ENCODE results near the gene PFDN6. TPM values are rescaled to one million over a fixed set of nuclear protein-coding genes. Genes with fewer than 3 reads are reported as not detected.

PFDN6 gene
- total and polyA plus RNA-seq, 2 of the 13 experiments (the other 11 are each of a cell fraction or from before 2014, with no cell fraction given): 75.5 to 87.0 TPM

DNA sequence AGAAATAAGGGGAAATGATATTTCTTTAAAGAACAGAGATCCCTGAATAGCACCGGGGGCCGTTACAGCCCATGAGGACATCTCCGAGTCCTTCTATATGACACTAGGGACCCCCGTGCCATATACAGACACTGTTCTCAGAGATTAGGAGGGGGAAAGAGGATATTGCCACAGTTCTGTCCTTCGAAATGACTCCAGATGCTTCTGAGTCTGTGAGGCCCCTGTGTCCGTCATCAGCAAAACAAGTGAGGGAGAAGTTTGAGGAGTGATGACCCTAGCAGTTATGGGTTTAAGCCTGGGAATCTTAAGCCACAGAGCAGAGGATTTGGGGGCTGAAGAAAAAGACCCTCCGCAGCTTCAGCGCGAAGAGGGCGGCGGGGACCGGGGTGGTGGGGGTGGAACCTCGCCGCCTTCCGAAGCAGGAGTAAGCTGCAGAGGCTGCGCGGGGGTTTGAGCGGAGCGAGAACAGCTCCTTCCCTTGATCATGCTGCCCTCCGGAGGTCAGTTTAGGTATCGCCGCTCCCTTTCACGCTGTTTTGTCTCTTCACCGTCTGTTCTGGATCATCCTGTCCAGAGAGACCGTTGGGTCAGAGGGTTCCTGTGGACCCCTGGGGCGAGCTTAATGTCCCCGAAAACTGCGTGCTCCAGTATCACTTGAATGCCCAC lies 41.3 kb upstream of the PFDN6 start (continued):
- TF ChIP-seq, protein P1, sequence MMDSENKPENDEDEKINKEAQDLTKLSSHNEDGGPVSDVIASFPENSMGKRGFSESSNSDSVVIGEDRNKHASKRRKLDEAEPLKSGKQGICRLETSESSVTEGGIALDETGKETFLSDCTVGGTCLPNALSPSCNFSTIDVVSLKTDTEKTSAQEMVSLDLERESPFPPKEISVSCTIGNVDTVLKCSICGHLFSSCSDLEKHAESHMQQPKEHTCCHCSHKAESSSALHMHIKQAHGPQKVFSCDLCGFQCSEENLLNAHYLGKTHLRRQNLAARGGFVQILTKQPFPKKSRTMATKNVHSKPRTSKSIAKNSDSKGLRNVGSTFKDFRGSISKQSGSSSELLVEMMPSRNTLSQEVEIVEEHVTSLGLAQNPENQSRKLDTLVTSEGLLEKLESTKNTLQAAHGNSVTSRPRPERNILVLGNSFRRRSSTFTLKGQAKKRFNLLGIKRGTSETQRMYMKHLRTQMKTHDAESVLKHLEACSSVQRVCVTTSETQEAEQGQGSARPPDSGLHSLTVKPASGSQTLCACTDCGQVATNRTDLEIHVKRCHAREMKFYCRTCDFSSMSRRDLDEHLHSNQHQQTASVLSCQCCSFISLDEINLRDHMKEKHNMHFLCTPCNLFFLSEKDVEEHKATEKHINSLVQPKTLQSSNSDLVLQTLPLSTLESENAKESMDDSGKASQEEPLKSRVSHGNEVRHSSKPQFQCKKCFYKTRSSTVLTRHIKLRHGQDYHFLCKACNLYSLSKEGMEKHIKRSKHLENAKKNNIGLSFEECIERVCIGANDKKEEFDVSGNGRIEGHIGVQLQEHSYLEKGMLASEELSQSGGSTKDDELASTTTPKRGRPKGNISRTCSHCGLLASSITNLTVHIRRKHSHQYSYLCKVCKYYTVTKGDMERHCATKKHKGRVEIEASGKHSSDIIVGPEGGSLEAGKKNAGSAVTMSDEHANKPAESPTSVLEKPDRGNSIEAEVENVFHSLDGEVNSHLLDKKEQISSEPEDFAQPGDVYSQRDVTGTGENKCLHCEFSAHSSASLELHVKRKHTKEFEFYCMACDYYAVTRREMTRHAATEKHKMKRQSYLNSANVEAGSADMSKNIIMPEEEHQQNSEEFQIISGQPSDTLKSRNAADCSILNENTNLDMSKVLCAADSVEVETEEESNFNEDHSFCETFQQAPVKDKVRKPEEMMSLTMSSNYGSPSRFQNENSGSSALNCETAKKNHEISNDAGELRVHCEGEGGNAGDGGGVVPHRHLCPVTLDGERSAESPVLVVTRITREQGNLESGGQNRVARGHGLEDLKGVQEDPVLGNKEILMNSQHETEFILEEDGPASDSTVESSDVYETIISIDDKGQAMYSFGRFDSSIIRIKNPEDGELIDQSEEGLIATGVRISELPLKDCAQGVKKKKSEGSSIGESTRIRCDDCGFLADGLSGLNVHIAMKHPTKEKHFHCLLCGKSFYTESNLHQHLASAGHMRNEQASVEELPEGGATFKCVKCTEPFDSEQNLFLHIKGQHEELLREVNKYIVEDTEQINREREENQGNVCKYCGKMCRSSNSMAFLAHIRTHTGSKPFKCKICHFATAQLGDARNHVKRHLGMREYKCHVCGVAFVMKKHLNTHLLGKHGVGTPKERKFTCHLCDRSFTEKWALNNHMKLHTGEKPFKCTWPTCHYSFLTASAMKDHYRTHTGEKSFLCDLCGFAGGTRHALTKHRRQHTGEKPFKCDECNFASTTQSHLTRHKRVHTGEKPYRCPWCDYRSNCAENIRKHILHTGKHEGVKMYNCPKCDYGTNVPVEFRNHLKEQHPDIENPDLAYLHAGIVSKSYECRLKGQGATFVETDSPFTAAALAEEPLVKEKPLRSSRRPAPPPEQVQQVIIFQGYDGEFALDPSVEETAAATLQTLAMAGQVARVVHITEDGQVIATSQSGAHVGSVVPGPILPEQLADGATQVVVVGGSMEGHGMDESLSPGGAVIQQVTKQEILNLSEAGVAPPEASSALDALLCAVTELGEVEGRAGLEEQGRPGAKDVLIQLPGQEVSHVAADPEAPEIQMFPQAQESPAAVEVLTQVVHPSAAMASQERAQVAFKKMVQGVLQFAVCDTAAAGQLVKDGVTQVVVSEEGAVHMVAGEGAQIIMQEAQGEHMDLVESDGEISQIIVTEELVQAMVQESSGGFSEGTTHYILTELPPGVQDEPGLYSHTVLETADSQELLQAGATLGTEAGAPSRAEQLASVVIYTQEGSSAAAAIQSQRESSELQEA (CRISPR knock-in tag; IDR thresholded peaks at IDR 0.05; ENCODE audit: not compliant biosample characterization): no peak
- peak; percentile 43; the same call in 1 of the 2 replicates for TF ChIP-seq ELF3 (CRISPR knock-in tag; IDR thresholded peaks at IDR 0.05)
- TF ChIP-seq, protein P2, sequence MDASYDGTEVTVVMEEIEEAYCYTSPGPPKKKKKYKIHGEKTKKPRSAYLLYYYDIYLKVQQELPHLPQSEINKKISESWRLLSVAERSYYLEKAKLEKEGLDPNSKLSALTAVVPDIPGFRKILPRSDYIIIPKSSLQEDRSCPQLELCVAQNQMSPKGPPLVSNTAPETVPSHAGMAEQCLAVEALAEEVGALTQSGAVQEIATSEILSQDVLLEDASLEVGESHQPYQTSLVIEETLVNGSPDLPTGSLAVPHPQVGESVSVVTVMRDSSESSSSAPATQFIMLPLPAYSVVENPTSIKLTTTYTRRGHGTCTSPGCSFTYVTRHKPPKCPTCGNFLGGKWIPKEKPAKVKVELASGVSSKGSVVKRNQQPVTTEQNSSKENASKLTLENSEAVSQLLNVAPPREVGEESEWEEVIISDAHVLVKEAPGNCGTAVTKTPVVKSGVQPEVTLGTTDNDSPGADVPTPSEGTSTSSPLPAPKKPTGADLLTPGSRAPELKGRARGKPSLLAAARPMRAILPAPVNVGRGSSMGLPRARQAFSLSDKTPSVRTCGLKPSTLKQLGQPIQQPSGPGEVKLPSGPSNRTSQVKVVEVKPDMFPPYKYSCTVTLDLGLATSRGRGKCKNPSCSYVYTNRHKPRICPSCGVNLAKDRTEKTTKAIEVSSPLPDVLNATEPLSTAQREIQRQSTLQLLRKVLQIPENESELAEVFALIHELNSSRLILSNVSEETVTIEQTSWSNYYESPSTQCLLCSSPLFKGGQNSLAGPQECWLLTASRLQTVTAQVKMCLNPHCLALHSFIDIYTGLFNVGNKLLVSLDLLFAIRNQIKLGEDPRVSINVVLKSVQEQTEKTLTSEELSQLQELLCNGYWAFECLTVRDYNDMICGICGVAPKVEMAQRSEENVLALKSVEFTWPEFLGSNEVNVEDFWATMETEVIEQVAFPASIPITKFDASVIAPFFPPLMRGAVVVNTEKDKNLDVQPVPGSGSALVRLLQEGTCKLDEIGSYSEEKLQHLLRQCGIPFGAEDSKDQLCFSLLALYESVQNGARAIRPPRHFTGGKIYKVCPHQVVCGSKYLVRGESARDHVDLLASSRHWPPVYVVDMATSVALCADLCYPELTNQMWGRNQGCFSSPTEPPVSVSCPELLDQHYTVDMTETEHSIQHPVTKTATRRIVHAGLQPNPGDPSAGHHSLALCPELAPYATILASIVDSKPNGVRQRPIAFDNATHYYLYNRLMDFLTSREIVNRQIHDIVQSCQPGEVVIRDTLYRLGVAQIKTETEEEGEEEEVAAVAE (CRISPR knock-in tag; IDR thresholded peaks at IDR 0.05; ENCODE audit: borderline replicate concordance): no peak
- 0 out of 2 replicates have a peak, but pooled peaks have one; percentile 55 for TF ChIP-seq HOXA5 (CRISPR knock-in tag; IDR thresholded peaks at IDR 0.05)
- no peak for TF ChIP-seq SOX6 (IDR thresholded peaks at IDR 0.05)
- TF ChIP-seq SOX6 (CRISPR knock-in tag; IDR thresholded peaks at IDR 0.05): no peak
- TF ChIP-seq, protein P3, sequence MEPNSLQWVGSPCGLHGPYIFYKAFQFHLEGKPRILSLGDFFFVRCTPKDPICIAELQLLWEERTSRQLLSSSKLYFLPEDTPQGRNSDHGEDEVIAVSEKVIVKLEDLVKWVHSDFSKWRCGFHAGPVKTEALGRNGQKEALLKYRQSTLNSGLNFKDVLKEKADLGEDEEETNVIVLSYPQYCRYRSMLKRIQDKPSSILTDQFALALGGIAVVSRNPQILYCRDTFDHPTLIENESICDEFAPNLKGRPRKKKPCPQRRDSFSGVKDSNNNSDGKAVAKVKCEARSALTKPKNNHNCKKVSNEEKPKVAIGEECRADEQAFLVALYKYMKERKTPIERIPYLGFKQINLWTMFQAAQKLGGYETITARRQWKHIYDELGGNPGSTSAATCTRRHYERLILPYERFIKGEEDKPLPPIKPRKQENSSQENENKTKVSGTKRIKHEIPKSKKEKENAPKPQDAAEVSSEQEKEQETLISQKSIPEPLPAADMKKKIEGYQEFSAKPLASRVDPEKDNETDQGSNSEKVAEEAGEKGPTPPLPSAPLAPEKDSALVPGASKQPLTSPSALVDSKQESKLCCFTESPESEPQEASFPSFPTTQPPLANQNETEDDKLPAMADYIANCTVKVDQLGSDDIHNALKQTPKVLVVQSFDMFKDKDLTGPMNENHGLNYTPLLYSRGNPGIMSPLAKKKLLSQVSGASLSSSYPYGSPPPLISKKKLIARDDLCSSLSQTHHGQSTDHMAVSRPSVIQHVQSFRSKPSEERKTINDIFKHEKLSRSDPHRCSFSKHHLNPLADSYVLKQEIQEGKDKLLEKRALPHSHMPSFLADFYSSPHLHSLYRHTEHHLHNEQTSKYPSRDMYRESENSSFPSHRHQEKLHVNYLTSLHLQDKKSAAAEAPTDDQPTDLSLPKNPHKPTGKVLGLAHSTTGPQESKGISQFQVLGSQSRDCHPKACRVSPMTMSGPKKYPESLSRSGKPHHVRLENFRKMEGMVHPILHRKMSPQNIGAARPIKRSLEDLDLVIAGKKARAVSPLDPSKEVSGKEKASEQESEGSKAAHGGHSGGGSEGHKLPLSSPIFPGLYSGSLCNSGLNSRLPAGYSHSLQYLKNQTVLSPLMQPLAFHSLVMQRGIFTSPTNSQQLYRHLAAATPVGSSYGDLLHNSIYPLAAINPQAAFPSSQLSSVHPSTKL (CRISPR knock-in tag; IDR thresholded peaks at IDR 0.05): peak; percentile 59
- TF ChIP-seq ZNF331 (CRISPR knock-in tag; IDR thresholded peaks at IDR 0.05): peak; percentile 37; the same call in 1 of the 2 replicates
- TF ChIP-seq ZNF713 (CRISPR knock-in tag; IDR thresholded peaks at IDR 0.05): no peak
